Measurements from ENCODE around the gene UFM1.
"Not testable (repeated sequence)": the region's sequence is repeated elsewhere in the genome, so short reads cannot be mapped to it uniquely, and the experiment has no call there.

The UFM1 gene

DNA sequence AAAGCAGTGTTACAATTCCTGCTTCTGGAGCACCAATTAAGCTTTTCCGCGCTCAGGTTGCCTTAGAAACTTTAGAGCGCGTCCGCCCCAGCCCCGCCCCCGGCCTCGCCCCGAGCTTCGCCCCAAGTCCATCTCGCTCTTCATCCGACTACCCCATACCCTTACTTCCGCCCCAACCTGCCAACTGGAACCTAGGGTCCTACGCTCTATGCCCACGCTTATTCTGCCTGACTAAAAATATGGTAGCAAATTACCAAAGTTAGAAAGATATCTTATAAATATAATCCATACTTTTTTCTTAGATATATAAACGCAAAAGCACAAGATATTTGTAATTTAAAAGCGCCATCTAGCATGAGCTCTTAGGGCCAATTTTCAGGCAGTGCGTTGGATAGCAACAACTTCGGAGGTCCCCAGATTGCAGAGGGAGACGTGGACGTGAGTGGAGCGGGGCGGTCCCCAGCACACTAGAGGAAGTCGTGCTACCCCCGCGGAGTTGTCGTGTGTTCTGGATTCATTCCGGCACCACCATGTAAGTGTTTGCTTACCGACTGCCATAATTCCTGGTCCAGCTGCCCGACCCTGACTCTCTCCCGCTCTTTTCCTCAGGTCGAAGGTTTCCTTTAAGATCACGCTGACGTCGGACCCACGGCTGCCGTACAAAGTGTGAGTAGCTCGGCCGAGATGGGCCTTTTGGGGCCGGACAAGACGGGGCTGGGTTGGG, at the start of gene UFM1:
TSS of gene UFM1 (plus strand) at position 462 of the 724 bp plus-strand sequence. CDS start at position 531, 69 bp downstream.
- peak; percentile 93 for DNase-seq

DNA sequence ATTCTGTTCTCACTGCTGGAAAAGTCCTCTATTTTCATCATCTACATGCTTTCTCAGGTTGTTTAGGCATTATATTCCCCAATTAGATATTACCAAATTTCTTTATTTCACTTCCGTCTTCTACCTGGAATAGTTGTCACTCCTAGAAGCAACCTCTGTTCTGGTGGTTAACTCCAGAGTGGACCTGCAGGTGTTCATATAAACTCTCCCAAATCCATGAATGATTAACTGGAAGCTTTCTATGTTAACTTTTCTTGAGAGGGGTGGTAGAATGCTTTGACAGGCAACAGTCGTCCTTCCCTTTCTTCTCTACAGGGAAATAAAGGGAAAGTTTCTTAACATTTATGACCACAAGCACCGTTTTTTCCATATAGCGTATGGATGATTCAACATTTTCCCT, 48.4 kb upstream of the UFM1 start:
- no peak for DNase-seq

DNA sequence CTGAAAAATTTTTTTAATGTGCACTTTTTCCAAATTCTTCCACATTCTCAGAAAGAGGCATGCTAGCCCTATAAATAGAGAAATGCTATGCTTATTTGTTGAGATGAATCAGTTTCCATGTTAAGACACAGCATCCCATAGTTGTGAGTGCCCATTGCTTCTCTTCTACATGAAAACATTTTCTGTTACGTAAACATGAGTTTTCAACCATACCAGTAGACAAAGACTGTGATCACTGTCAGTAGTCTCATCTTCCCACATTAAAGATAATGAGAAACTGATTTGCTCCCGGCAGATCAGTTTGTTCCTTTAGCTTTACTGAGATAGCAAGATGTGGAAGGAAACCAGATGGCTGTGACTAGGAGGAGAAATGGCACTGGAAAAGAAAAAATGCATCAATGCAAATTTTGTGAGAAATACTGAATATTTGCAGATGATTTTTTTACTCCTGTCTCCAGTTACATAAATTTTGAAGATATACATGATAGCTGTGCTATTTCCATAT, 45.8 kb upstream of the UFM1 start:
- no peak for DNase-seq

DNA sequence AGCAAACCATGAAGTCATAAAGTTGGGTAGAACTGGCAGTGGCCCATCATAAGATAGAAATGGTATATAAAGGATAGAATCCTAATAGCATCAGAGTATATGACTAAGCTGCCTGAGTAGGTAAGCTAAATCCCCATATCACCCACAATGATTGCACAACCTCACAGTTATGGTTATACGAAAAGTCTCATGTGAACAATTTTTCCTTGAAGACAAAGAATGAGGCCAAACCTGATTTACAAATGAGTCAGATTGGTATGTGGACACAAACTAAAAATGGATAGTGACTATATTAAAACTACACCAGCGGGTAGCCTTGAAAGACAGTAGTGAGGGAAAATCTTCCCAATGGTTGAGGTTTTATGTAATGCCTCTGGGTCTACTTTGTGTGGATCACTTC, 40.9 kb upstream of the UFM1 start:
- DNase-seq: no peak

DNA sequence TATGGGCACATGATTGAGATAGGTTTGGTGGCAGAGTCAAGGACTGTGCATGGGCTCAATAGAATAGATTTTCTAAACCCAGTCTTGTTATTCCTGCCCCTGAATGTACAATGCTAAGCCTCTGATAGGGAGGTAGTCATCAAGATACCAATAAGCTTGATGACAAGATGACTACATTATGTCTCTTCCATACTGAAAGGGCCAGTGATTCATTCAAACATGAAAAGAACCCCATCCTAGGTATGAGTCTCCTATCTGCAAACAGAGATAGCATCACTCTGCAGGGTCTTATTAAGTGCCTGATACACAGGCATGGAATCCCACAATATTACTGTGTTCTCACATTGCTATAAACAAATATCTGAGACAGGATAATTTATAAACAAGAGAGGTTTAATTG, 40.3 kb upstream of the UFM1 start:
- DNase-seq: no peak

DNA sequence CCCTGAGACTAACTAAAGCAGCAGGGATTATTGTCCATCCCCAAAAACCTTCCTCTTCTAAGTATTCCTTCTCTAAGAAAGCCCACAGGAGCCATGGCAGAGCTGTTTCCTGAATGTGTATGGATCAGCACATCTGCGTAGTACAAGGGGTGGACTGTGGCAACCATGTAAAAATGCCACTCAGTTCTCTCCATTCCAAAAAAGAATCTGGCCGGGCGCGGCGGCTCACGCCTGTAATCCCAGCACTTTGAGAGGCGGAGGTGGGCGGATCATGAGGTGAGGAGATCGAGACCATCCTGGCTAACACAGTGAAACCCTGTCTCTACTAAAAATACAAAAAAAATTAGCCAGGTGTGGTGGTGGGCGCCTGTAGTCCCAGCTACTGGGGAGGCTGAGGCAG, 38.5 kb upstream of the UFM1 start:
- not testable (repeated sequence) for DNase-seq

DNA sequence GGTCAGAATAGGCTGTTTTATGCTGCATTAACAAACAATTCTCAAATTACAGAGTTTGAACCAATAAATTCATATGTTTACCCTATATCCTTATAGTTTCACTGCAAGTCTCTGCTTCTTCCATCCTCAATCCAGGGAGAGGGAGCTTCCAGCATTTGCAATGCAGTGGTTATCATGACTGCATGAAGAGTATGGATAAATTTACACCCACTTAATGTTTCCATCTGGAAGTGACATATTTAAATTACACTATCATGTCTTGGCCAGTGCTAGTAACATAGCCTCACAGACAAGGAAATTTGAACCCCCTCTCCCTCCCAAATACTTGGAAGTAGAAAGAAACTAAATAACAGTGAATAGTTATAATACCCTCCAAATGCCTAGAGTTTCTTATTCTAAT, 33.5 kb upstream of the UFM1 start:
- no peak for DNase-seq

DNA sequence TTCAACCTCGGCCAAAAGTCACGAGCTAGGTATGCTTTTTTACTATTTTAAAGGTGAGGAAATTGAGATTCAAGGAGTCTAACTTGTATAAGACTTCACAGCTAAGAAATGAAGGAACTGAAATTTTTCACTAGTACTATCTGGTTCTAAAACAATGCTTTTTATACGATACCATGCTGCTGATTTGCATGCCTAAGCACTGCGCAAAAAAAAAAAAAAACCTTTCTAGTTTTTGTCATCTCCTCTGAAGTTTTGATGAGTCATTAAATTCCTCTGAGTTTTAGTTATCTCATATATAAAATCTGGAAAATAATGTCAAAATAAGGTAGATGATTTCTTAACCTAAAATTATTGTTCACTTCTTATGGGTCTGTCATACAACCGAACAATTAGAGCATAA, 28.0 kb upstream of the UFM1 start:
- no peak for DNase-seq

DNA sequence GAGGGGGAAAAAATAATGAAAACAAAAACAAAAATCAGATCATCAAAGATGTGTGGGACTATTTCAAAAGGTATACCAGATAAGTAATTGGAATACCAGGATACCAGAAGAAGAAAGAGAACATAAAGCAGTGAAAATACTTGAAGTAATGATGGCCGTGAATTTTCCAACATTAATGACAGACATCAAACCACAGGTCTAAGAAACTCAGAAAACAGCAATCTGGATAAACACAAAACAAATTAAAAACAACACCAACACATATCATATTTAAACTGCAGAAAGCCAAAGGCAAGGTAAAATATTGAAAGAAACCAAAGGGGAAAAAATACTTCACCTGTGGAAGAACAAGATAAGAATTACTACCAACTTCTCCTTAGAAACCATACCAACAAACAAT, 24.2 kb upstream of the UFM1 start:
- DNase-seq: no peak

DNA sequence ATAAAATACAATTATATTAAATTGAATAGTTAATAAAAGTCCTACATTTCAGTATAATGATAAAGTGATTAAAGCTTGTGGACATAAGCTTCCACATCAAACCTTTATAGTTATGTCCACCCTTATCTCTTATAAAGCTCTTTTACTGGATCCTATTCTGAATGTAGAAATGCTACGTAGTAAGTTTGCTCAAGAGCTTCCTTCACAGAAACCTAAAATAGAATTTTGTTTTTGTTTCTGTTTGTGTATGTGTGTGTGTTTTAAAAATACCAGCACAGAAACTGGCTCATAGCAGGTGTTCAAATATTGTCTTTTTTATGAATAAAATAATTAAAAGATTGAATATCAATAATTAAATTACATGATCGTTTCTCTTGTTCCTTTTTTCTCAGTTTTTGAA, 21.0 kb upstream of the UFM1 start:
- no peak for DNase-seq

DNA sequence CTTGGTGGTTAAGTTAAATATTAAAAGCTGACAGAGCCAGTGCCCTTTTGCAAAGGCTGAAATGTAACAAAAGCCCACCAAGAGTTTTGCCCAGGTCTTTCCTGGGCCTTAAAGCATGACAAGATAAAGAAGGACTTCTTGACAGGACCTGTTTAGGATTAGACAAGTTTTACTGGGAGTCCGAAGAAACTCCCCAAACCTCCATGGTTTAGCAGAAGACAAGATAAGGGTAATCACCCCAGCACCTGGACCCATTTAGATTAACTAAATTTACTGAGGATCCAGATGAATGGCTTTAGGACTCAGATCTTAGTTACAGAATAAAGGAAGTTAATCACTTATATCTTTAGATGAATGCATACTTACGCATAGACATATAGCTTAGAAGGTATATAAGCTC, 14.8 kb upstream of the UFM1 start:
- DNase-seq: no peak

DNA sequence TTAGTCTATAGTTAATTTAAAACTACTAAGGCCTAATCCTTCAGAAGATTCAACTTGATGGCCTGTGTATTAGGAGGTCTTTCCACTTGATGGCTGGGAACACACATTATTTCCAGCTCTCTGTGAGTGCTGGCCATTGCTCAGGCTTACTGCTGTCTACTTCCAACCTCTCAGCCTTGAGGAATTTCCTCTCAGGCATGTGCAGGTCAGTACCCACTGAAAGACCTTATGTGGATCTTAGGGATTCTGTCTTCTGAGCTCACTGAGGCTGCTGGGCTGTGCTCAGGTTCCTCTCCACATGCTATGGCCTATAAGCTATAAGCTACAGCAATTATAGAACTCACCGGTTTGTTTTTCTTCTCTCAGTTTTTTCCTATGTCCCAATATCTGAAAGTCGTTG, 11.6 kb upstream of the UFM1 start:
- DNase-seq: no peak

DNA sequence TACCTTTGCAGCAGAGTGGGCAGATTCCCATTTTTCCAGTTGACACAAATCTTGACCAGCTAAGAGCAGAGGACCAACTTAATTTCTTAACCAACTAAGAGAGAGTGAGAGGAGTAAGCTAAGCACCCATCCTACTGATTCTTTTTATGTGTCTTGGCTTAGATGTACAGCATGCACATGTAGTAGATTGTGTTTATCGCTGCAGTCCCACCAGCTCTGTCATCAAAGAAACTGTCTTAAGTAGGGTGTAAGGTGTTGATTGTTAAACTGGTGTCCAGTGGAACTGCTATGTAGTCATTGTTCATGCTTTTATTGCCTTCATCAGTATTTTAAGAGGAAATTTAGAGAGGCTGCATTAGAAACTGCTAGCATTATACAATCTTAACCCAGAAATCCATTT, 9.0 kb upstream of the UFM1 start:
- no peak for DNase-seq

DNA sequence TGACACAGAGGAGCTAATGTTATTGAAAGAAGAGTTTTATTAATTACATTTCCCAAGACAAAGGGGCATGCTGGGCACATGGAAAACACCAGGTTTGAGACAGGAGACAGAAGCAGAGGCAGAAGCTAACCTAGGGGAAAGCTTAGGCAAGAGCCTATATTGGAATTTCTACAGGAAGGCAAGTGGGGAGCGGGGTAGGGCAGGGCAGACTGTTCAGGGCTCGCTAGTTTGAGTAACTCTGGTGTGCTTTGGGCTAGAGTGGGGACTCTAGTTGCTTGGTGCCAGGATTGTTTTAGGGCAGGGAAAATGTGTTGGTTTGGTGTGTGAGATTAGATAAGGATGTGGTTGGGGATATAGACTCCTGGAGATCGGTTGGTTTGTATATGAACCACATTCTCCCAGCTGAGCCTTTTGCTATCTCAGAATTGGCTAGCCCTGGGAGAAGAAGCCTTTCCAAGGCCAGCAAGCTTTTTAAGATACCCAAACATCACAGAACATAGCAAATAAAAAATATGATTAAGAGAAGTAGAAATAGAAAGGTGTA, 8.4 kb upstream of the UFM1 start:
- DNase-seq: no peak

DNA sequence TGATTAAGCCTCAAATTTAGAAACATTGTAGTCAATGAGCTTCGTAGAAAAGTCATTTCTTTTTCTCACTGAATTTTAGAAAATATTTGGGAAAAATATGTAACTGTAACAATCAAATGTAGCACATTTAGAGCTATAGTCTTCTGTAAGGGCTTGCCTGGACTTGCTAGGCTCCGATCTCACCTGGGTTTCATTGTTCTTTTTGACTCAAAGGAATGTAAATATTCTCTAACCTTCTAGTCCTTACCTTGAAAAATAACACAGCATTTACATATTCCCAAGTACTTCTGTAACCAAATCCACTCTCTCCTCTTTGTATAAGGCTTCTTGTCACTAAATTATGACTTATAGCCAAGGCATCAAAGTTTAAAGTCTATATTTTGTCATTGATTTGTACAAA, 2.9 kb upstream of the UFM1 start:
- DNase-seq: no peak

DNA sequence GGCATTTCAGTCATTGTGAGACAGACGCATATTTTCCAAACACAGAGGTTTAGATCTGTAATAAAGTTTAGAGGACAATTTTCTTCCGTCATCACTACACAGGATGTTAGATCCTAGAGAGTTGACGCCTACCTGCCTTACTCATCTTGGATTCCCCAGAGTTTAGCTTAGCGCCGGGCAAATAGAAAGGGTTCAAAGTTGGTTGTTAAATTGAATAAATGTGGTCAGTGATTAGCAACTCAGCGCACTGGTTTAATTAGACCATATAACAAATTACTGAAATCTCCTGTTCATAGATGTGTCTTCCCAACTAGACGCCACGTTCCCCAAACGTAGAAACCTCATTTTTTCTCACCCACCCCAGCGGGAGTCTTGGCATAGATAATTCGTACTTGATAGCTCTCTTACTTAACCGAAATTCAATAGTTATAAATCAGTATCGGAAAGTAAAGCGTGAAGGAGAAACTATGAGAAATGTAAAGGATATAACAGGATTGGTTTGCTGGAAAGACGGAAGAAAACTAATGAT, 726 bp upstream of the UFM1 start:
- DNase-seq: peak; percentile 25

DNA sequence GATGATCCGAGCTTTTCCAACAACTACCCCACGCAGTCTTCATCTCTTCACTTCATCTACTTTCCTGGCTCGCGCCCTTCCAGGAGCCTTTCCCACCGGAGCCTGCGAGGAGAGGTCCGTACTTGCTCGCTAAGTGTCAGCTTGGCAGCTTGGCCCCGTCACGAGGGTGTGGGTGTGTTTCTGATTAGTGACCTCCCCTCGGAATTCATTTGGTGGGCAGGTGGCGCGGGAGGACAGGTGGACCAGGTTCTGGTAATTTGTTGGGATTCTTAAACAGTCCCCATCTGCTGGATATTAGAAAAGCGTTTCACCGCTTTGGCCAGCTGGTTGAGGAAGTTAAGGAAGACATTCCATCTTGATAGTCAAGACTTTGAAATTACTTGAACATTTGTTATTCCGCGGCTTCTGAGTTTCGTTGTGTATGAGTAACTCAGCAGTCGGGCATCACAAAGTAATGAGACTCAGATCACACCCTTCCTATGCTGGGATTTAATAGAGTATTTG, 515 bp downstream of the UFM1 start:
- peak; percentile 40 for DNase-seq

DNA sequence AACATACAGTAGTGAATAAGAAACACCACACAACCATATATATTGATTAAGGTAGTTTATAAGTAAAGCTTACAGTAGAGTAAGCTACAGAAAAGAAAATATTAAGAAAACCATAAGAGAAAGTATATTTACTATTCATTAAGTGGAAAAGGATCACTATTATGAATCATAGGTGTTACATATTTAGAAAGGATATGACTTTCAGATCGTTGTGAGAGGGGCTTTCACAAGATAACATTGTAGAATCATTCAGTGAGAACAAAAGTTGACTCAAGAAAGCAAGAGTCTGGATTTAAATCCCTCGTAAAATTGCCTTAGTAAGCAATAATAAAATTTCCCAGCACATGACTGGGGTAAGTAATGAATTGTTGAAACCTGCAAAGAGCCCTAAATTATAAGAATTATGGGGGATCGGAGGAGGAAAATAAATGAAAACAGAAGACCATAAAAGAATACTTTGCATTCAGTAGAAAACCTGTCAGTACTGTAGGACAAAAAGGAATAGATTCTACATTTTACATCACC, 6.0 kb downstream of the UFM1 start:
- no peak for DNase-seq

DNA sequence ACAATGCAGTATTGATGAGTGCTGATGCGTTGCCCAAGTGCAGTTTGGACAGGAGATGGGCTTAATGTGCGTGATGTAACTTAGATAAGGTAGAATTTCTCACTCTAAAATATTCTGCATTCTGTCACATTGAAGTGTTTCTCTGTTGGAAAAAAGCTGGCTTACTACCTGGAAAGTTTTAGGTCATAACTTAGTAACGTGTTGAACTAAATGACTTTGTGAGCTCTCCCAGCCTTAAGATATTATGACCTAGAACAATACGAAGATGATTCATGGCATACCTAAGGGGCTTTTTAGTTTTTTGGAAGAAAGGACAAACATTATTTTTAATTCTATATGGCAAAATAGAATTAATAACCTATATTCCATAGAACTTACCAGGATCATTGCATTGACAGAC, 9.0 kb downstream of the UFM1 start:
- no peak for DNase-seq

DNA sequence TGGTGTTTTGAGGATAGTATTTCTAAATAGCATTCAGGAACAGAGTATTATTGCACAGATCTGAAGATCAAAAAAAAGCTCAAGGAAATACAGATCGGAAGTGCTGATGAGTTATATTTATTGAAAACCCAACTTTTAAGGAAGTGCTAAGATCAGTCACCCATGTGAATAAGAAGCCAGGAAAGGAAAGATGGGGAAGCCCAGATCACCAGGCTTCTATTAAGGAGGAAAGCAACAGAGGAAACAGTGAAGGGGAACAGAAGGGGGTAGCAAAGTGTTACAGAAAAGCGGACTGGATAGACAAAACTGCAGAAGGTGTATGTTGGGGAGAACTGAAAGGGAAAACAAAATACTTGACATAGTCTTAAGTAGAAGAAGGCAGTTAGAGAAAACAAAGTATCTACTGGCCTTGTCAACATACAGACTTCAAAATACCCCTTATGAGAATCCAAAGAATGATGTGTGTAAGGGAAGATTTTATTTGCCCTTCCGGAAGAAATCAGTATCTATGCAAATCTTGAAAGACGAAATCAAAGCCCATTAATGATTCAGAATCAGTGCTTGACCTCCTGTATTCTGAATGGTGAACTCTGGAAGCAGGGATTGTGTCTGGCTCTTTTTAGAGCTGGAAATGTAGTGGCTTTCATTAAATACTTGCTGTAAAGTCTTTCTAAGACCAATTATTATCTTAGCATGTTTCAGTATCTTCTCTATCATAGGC, 12.1 kb downstream of the UFM1 start:
- no peak for DNase-seq

DNA sequence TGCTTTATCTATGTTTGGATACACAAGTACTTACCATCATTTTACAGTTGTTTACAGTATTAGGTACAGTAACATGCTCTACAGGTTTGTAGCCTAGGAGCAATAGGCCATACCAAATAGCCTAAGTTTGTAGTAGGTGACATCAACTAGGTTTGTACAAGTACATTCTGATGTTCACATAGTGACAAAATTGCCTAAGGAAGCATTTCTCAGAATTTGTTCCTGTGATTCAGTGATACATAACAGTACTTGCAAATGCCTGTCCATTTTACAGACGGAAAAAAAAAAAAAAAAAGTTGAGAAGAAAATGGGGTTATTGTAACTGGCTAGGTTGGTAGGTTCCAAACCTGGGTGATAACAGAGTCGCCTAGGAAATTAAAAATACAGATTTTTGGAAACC, 13.6 kb downstream of the UFM1 start:
- no peak for DNase-seq

DNA sequence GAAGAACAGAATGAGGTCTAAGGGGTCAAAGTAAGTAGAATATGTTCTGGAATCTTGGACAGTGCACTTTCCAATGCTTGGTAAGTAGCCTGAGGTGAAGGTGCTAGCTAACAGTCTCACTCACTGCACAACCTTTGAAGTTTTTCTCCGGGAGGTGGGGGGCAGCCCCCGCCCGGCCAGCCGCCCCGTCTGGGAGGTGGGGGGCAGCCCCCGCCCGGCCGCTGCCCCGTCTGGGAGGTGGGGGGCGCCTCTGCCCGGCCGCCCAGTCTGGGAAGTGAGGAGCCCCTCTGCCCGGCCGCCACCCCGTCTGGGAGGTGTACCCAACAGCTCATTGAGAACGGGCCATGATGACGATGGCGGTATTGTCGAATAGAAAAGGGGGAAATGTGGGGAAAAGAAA, 14.1 kb downstream of the UFM1 start:
- DNase-seq: not testable (repeated sequence)

DNA sequence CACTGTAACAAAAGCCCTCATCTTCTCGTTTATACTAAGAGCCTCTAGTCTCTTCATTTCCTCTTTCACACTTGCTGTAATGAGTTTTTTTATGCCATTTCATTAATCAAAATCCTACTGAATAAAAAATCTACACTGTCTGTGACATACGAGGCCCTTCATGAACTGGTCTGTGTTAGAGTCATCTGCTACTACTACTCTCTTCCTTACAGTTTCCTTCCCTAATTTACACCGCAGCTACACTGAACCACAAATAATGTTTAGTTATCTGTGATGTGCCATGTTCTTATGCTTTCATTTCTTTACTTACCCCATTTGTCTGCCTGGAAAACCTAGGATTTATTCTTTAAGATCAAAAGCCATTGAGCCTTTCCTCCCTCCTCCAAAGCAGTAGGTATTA, 16.0 kb downstream of the UFM1 start:
- no peak for DNase-seq

Data from activated CD4-positive, alpha-beta T cell treated with anti-CD3 and anti-CD28 coated beads, Interleukin-2, amount 50 U/mL, for 16 hours (primary cell).